IPS-NIHi7 (cell line): Measurements from ENCODE around the gene DSEL.

Experiments used
- DNase-seq: peaks from one replicate; pipeline ENCODE4 v3.0.0; 2012; ENCODE audit warnings: mixed read lengths; ENCODE audit errors: extremely low spot score

DSEL gene

DNA sequence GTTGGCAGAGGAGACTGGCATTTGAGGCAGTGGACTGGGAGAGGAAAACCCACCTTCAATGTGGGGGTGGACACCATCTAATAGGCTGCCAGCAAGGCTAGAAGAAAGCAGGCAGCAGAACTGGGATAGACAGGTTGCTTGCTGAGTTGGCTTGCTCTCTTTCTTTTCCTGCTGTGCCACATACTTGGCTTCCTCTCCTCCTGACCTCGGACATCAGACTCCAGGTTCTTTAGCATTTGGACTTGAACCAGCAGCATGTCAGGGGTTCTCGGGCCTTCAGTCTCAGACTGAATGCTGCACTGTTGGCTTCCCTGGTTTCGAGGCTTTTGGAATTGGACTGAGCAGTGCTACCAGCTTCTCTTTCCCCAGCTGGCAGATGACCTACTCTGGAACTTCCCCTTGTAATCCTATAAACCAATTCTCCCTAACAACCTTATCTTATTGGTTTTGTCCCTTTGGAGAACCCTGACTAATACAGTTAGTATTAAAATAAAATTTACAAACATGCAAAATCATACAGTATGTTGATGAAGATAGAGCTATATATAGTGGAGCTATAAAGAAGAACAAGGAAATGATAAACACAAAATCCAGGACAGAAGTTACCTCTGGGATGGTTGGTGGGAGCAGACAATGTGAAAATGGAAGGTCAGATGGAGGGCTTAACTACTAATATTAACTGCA, 15.9 kb downstream of the DSEL start:
- DNase-seq = no peak

DNA sequence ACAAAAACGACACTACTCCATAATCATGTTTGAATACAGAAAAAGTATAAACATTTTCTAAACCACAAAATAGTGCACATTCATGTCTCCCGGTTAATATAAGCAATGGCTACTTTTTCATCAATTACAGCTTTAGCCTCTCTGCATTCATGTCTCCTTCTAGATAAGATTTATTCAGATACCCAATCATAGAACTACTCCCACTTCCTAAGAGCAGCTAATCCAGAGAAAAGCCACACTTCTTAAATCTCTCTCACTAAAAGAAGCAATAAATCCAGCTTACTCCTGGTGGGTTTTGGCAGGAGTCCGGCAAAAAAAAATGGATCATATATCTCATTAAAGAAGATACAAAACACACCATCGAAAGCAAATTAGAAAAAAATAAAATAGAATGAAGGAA, 20.1 kb downstream of the DSEL start:
- no peak for DNase-seq

DNA sequence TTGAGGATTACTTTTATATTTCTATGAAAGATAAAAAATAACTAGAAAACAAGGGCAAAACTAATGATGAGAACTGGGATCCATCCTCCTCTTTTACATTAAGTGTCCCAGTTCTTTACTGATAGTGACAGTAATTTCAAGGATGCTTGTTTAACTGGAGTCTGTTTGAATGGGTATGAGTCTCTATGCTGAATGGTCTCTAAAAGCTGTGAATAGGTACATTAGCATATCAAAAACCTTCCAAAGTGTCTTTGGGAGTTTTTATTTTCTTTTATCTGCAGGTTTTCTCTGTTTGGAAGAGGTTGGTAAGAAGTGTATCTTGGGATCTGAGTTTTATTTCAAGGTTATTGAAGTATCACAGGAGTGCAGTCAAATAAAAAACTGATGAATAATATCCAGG, 30.0 kb downstream of the DSEL start:
- no peak for DNase-seq

DNA sequence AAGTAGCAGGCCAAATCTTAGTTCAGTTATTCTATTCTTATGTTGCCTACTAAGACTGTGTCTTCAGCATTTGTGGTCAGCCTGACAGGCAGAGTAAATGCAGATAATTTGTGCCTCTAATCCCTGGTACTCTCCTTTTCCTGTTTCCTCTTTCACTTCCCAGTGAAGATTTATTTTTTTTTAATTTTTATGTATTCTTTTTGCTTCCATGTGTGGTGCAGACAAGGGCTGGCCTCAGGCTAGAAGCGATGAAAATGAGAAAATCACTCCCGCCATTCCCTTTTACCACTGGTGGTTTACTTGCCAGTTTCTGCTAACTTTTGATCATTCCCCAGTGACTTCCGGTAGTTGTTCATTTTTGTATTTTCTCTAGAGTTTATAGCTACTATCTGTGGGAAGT, 30.9 kb downstream of the DSEL start:
- DNase-seq = no peak

DNA sequence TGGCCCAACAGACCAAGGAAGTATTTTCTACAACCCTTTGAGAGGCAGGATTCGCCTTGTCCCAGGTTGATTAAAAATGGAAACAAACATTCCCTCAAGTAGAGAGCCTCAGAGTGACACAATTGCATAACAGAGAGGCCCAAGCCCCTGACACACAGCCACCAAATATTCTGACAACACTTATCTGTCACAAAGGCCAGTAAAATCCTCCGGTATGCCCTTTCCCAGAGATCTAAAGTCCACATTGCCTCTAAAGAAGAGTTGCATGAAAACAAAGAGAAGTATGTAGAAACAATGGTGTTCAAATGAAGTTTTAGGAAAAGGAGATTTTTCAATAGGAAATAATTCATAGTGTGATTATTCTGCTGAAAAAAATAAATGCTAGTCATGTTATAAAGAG, 32.1 kb downstream of the DSEL start:
- no peak for DNase-seq

DNA sequence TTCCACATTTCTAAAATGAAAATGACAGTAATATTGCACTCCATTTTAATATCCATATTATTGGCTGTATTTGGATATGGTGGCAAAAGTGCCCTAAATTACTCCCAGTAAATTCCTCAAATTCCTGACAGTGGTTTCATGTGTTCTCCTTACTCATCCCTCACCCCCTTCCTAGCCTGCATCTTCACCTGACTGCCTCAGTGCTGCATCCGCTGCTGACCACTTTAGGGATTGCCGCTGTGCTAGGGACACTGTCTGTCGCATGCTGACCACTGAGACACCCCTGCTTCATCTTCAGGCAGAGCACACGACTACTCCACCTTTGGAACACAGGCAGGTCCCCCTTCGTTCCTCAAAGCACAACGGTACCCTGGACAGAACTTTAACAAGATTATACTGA, 32.6 kb downstream of the DSEL start:
- DNase-seq = no peak

DNA sequence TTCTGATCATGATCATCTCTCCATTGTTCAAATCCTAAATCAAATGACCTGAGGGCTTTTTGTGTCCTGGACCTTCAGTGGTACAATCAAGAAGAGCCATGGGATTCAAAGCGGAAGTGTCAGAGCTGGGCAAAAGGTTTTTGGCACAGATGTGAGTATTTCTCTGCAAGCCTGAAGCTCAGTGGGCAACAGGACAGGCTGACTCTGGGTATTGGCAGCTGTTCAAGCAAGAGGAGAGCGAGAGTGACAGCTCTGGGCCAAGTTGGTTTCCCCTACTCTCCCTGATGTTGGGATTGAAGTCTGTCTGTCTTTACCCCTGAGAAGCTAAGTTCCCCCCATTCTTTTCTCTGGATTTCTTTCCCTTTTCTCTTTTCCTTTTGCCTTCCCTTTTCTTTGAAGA, 33.3 kb downstream of the DSEL start:
- DNase-seq = no peak

DNA sequence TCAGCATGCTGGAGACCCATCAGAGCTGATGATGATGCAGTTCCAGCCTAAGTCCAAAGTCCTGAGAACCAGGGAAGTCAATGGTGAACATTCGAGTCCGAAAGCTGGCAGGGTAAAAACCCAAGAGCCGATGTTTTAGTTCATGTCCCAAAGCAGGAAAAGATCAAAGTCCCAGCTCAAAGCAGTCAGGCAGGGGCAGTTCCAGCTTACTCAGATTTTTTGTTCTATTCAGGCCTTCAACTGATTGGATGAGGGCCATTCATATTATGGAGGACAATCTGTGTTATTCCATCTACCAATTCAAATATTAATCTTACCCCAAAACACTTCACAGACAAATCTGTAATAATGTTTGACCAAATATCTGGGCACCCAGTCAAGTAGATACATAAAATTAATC, 38.3 kb downstream of the DSEL start:
- no peak for DNase-seq

DNA sequence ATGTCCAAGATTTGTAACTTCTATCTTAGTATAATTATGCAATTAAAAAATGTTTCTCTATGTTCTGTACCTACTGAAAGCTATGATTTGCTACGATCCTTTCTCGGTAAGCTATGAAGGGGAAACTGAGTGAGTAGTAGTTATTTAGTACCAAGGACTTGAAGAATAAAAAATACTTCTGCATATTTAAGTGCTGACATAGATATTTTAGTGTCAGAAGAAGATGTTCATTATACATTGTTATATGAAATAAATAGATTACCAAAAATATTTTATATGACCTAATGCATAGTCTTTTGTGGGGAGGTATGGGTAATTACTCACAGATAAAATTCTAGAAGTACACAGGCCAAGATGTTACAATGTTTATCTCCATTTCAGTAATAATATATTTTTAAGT, 39.0 kb downstream of the DSEL start:
- no peak for DNase-seq

DNA sequence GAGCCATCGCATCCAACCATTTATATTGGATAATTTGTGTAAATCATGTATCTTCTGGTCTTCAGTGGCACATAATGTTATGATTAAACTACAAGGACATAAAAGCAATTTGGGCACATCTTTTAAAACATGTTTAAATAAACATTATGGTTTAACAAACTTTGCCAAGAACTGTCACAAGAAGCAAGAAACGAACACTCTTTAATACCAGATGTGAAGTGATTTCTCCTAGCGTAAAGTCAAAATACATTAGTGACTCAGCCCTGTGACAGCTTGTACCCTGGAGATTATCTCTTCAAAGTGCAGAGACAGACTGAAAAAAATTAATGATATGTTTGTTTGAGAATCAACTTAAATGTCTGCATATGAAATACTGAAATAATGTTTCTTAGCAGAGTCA, 39.9 kb downstream of the DSEL start:
- no peak for DNase-seq

DNA sequence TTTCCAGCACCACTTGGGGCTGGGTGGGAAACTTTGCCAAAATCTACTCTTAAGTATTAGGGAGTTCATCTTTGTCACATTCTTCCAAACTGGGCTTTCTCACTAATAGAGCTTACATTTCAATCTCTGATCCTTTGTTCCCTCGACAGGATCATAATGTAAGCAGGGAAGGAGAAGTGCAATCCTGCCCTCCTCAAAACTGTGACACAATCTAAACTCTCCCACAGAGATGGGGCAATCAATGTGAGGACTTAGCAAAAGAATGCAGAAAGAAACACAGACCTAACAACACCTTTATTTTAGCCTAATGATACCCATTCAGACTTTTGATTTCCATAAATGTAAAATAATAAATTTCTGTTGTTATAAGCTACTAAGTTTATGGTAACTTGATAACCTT, 40.8 kb downstream of the DSEL start:
- no peak for DNase-seq

DNA sequence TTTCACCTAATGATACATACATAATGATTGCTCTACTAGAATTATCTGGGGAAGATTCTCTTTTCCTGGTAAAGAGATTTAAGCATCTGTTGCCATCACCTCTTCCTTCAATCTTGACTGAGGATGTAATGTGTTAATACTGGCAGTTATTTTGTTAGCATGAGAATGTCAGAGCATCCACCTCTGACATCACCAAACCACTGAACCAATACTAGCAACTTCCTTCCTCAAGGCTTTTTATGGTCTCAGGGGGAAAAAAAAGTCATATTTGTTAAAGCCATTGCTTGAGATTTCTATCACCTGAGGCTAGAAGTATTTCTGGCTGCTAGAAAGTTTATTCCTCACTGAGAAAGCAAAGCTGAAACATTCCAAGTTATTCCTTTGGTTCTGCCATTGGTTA, 48.5 kb downstream of the DSEL start:
- no peak for DNase-seq

DNA sequence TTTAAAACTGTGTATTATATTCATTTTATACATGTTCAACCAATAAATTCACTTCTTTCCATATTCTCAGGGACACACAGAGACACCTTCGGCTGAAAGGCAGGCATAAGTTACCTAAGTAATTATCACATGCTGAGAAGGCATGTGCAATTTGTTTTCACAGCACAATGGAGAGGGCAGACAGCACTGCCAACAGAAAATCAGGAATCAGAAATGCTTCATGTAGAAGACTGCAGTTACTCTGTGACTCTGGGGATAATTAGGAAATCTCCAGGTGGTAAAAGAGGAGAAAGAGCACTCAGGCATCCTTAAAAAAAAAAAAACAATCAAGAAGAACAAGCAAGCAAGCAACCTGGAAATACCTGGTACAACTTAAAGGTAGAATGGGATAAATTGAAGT, 49.3 kb downstream of the DSEL start:
- DNase-seq = no peak

DNA sequence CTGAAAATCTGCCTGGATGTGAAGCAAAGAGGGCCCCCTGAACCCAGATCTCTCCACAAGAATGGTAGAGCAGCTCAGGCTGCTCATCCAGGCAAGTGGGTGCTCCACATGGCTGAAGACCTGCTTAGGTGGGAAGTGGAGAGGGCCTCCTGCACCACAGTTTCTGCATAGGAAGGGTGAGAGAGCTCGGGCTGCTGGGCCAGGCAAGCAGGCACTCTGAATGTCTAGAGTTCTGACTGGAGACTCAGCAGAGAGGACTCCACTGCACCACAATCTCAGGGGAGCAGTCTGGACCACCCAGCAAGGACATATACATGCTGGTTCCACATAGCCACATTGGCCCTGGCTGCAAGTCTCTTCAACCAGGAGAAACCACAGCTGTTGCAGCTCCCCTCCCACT, 52.0 kb downstream of the DSEL start:
- DNase-seq = no peak

DNA sequence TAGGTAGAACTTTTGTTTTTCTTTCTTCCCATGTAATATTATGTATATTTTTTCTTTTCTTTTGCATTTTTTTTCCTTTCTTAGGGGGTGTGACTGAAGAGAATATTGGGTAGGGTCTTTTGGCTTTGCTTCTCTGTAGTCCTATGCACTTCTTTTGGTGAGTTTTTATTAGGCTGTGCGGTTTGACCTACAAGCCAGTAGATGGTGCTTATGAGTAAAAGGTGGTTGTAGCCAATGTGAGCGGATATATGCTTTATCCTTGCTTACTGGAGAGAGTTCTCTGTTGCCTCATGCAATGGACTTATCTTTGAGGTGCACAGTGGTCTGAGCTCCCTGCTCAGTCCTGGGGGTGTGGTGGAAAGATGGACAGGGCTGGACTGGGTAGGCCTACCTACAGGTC, 52.7 kb downstream of the DSEL start:
- no peak for DNase-seq

DNA sequence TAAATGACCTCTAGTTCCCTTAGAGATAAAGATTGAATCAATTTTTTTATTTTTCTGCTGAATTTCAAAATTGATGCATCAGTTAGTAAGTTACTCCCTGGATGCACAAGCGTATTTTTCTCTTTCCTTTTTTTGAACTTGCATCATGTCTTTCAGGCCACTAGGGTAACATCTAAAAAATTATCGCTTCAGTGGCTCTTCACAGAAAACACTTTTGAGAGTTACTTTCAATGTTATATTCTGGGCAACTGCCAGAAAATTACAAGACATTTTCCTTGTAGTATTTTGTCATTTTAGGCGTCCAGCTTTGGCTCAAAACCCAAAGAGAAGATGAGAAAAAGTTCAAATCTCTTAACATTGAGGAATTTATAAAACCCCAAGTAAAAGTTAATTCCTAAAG, 59.8 kb downstream of the DSEL start:
- DNase-seq = no peak
